ENCODE data around the gene ROPN1L. TPM values are rescaled to one million over a fixed set of nuclear protein-coding genes. Genes with fewer than 3 reads are reported as not detected.

ROPN1L gene
- total and polyA plus RNA-seq, 2 experiments from 2014 or later: 0.30 TPM; not detected in 1

- no peak overlapping the region for H3K4me3 ChIP-seq
- no peaks in the 10 kb centered on the region for H3K27me3 ChIP-seq
- H2AFZ ChIP-seq: no peak overlapping the region
- H3K9me3 ChIP-seq (ENCODE audit: low read depth): no peaks in the 10 kb centered on the region
- over 99% methylated on average over 6 of the region's 6 CpGs for WGBS (ENCODE audit: low lambda C conversion rate, missing lambda C conversion rate)
- no peaks in the 10 kb centered on the region for H3K79me2 ChIP-seq
- no peak overlapping the region for H3K27ac ChIP-seq
- no peaks in the 10 kb centered on the region for H3K36me3 ChIP-seq (replicated peaks; ENCODE audit: insufficient read depth, low read depth)
- no peaks in the 10 kb centered on the region for H3K9me2 ChIP-seq (replicated peaks; ENCODE audit: insufficient read depth)
- no peak for TF ChIP-seq EZH2phosphoT487 (IDR thresholded peaks at IDR 0.05; ENCODE audit: low read depth, severe bottlenecking, unreplicated experiment)
- TF ChIP-seq EZH2 (IDR thresholded peaks at IDR 0.05; ENCODE audit: borderline replicate concordance): no peak
- TF ChIP-seq, protein P1, sequence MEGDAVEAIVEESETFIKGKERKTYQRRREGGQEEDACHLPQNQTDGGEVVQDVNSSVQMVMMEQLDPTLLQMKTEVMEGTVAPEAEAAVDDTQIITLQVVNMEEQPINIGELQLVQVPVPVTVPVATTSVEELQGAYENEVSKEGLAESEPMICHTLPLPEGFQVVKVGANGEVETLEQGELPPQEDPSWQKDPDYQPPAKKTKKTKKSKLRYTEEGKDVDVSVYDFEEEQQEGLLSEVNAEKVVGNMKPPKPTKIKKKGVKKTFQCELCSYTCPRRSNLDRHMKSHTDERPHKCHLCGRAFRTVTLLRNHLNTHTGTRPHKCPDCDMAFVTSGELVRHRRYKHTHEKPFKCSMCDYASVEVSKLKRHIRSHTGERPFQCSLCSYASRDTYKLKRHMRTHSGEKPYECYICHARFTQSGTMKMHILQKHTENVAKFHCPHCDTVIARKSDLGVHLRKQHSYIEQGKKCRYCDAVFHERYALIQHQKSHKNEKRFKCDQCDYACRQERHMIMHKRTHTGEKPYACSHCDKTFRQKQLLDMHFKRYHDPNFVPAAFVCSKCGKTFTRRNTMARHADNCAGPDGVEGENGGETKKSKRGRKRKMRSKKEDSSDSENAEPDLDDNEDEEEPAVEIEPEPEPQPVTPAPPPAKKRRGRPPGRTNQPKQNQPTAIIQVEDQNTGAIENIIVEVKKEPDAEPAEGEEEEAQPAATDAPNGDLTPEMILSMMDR (IDR thresholded peaks at IDR 0.05; ENCODE audit: poor library complexity): no peak
- H4K20me1 ChIP-seq (ENCODE audit: insufficient read depth, poor library complexity, severe bottlenecking): no peaks in the 10 kb centered on the region
- no peak for DNase-seq (ENCODE audit: low spot score)
- no peak overlapping the region for H3K4me2 ChIP-seq
- peaks cover 10% of the 10 kb centered on the region for H3K4me1 ChIP-seq (ENCODE audit: insufficient read depth)
Observed at GRCh38 chr5:10477943-10478342, 36.3 kb downstream of the ROPN1L start.

DNA sequence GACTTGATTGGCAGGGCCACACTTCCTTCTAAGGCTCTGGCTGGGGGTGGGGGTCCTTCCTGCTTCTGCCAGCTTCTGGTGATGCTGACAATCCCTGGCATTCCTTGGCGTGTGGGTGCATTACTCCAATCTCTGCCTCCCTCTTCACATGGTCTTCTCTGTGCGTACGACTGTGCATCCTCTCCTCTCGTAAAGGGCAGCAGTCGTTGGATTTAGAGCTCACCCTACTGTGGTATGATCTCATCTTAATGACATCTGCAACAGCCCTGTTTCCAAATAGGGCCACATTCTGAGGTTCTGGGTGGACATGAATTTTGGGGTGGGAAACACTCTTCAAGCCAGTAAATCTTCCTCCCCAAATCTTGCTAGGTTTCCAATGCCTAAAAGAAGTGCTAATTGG is 36.8 kb downstream of the ROPN1L start:
- no peak overlapping the region for H2AFZ ChIP-seq
- H4K20me1 ChIP-seq (ENCODE audit: insufficient read depth, poor library complexity, severe bottlenecking): no peaks in the 10 kb centered on the region
- no peaks in the 10 kb centered on the region for H3K9me2 ChIP-seq (replicated peaks; ENCODE audit: insufficient read depth)
- H3K4me3 ChIP-seq: no peak overlapping the region
- no peaks in the 10 kb centered on the region for H3K79me2 ChIP-seq
- H3K4me2 ChIP-seq: no peak overlapping the region
- H3K27ac ChIP-seq: no peak overlapping the region
- TF ChIP-seq EZH2 (IDR thresholded peaks at IDR 0.05; ENCODE audit: borderline replicate concordance) (no peak), EZH2phosphoT487 (IDR thresholded peaks at IDR 0.05; ENCODE audit: low read depth, severe bottlenecking, unreplicated experiment) (no peak)
- TF ChIP-seq, protein P1 (IDR thresholded peaks at IDR 0.05; ENCODE audit: poor library complexity): no peak
- WGBS (ENCODE audit: low lambda C conversion rate, missing lambda C conversion rate): 75% methylated on average over 5 of the region's 5 CpGs
- H3K36me3 ChIP-seq (replicated peaks; ENCODE audit: insufficient read depth, low read depth): no peaks in the 10 kb centered on the region
- H3K27me3 ChIP-seq: no peaks in the 10 kb centered on the region
- H3K4me1 ChIP-seq (ENCODE audit: insufficient read depth): peaks cover 10% of the 10 kb centered on the region
- DNase-seq (ENCODE audit: low spot score): no peak
- no peaks in the 10 kb centered on the region for H3K9me3 ChIP-seq (ENCODE audit: low read depth)

DNA sequence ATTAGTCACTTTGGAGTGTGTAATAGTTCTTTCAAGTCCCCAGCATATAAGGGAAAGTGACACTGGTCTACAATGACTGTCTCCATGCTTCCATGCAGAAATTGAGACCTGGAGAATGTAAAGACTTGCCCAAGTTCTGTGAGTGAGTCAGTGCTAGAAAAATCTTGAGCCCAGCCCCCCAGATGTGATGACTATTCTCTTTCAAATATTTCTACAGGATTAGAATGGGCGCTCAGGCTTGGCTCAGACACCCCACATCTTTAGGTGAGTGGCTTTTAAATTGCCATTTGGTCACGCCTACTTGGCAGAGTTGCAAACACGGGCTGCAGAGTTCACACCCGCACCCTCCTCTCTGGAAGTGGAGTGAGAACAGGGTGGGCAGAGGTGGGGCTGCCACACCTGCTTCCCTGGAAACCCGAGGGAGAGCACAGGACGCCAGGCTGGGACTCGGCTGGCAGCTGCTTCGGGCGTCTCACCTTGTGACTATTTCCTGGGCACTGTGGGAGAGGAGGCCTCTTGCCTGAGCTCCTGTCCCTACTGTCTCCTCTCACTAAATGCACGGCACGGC is 37.6 kb downstream of the ROPN1L start:
- H3K27me3 ChIP-seq: no peaks in the 10 kb centered on the region
- no peaks in the 10 kb centered on the region for H3K9me2 ChIP-seq (replicated peaks; ENCODE audit: insufficient read depth)
- no peak overlapping the region for H3K27ac ChIP-seq
- no peaks in the 10 kb centered on the region for H3K79me2 ChIP-seq
- H2AFZ ChIP-seq: no peak overlapping the region
- no peak for DNase-seq (ENCODE audit: low spot score)
- TF ChIP-seq EZH2 (IDR thresholded peaks at IDR 0.05; ENCODE audit: borderline replicate concordance) (no peak), EZH2phosphoT487 (IDR thresholded peaks at IDR 0.05; ENCODE audit: low read depth, severe bottlenecking, unreplicated experiment) (no peak)
- TF ChIP-seq, protein P1 (IDR thresholded peaks at IDR 0.05; ENCODE audit: poor library complexity): no peak
- 85% methylated on average over 11 of the region's 11 CpGs for WGBS (ENCODE audit: low lambda C conversion rate, missing lambda C conversion rate)
- peaks cover 10% of the 10 kb centered on the region for H3K4me1 ChIP-seq (ENCODE audit: insufficient read depth)
- H4K20me1 ChIP-seq (ENCODE audit: insufficient read depth, poor library complexity, severe bottlenecking): no peaks in the 10 kb centered on the region
- no peaks in the 10 kb centered on the region for H3K36me3 ChIP-seq (replicated peaks; ENCODE audit: insufficient read depth, low read depth)
- no peaks in the 10 kb centered on the region for H3K9me3 ChIP-seq (ENCODE audit: low read depth)
- no peak overlapping the region for H3K4me3 ChIP-seq
- no peak overlapping the region for H3K4me2 ChIP-seq

All from hepatocyte (in vitro differentiated cells).